ENCODE results near the gene TKTL1. TPM values are rescaled to one million over a fixed set of nuclear protein-coding genes. Genes with fewer than 3 reads are reported as not detected.

The TKTL1 gene
- total RNA-seq, result not detected in 2 replicates

GRCh38 chrX:154295664-154296310, at the start of gene TKTL1:
Gene TKTL1, plus strand, starts transcription at chrX:154295795. Its CDS starts 65 bp downstream, at chrX:154295860.

GRCh38 chrX:154257282-154257681, 38.3 kb upstream of the TKTL1 start, which contains the start of gene OPN1MW3:
Gene OPN1MW3, plus strand, starts transcription at chrX:154257582. Its CDS starts 38 bp downstream, at chrX:154257620.

GRCh38 chrX:154294791-154295574, 612 bp upstream of the TKTL1 start, which contains the start of gene TEX28:
Gene TEX28, minus strand, starts transcription at chrX:154295124. Its CDS starts 3,007 bp downstream, at chrX:154292117.

GRCh38 chrX:154374313-154375155, 78.9 kb downstream of the TKTL1 start, which contains the start of gene FLNA:
Gene FLNA, minus strand, starts transcription at chrX:154374634. Its CDS starts 3,389 bp downstream, at chrX:154371245.

DNA sequence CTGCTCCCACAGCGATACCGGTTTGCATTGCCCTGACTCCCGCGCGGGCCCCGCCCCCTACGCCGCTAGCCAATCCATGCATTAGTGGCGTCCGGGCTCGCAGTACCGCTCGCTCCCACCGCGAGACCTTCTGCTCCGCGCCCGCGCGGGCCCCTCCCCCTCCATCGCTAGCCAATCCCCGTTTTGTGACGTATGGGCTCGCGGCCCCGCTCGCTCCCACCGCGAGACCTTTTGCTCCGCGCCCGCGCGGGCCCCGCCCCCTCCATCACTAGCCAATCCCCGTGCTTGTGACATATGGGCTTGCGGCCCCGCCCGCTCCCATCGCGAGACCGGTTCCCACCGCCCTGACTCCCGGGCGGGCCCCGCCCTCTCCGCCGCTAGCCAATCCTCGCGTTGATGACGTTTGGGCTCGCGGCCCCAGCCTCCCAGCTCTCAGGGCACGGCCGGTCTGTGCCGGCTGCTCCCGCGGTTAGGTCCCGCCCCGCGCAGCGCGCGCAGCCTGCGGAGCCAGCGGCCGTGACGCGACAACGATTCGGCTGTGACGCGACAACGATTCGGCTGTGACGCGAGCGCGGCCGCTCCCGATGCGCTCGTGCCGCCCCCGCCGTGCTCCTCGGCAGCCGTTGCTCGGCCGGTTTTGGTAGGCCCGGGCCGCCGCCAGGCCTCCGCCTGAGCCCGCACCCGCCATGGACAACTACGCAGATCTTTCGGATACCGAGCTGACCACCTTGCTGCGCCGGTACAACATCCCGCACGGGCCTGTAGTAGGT, 83.4 kb downstream of the TKTL1 start, which contains the start of gene EMD:
TSS of gene EMD (plus strand) at position 497 of the 770 bp plus-strand sequence. CDS start at position 687, 190 bp downstream.

Other genes starting within 250 kb of the TKTL1 start
- 11.7 and 24.8 TPM in 2 replicates for gene MECP2, start 198.1 kb upstream of the TKTL1 start, total RNA-seq
- gene OPN1LW, start 151.6 kb upstream of the TKTL1 start, total RNA-seq, result not detected in 2 replicates
- gene OPN1MW, start 113.2 kb upstream of the TKTL1 start, total RNA-seq, result not detected in 2 replicates
- gene OPN1MW2, start 76.0 kb upstream of the TKTL1 start, total RNA-seq, result not detected in 2 replicates
- gene OPN1MW3, start 38.2 kb upstream of the TKTL1 start, total RNA-seq, result not detected in 2 replicates
- not detected in 2 replicates for gene TEX28, start 671 bp upstream of the TKTL1 start, total RNA-seq
- gene FLNA, start 78.8 kb downstream of the TKTL1 start, total RNA-seq, result 2,107 and 2,266 TPM in 2 replicates
- 73.4 and 86.5 TPM in 2 replicates for gene EMD, start 83.5 kb downstream of the TKTL1 start, total RNA-seq
- 6,121 and 9,090 TPM in 2 replicates for gene RPL10, start 102.6 kb downstream of the TKTL1 start, total RNA-seq
- 91.1 and 95.0 TPM in 2 replicates for gene DNASE1L1, start 113.5 kb downstream of the TKTL1 start, total RNA-seq
- 20.8 and 21.4 TPM in 2 replicates for gene TAFAZZIN, start 115.7 kb downstream of the TKTL1 start, total RNA-seq
- 56.2 and 66.3 TPM in 2 replicates for gene ATP6AP1, start 132.9 kb downstream of the TKTL1 start, total RNA-seq
- 115 and 157 TPM in 2 replicates for gene GDI1, start 141.4 kb downstream of the TKTL1 start, total RNA-seq
- 56.9 and 62.8 TPM in 2 replicates for gene FAM50A, start 148.3 kb downstream of the TKTL1 start, total RNA-seq
- 7.5 and 8.2 TPM in 2 replicates for gene PLXNA3, start 162.5 kb downstream of the TKTL1 start, total RNA-seq
- 14.1 and 29.2 TPM in 2 replicates for gene LAGE3, start 183.5 kb downstream of the TKTL1 start, total RNA-seq
- gene UBL4A, start 190.8 kb downstream of the TKTL1 start, total RNA-seq, result 28.2 and 44.1 TPM in 2 replicates
- 39.9 and 41.5 TPM in 2 replicates for gene SLC10A3, start 194.8 kb downstream of the TKTL1 start, total RNA-seq
- 34.6 and 44.3 TPM in 2 replicates for gene FAM3A, start 220.4 kb downstream of the TKTL1 start, total RNA-seq